ENCODE results near the gene CORIN.
"Not testable (repeated sequence)": the region's sequence is repeated elsewhere in the genome, so short reads cannot be mapped to it uniquely, and the experiment has no call there.

The CORIN gene

DNA sequence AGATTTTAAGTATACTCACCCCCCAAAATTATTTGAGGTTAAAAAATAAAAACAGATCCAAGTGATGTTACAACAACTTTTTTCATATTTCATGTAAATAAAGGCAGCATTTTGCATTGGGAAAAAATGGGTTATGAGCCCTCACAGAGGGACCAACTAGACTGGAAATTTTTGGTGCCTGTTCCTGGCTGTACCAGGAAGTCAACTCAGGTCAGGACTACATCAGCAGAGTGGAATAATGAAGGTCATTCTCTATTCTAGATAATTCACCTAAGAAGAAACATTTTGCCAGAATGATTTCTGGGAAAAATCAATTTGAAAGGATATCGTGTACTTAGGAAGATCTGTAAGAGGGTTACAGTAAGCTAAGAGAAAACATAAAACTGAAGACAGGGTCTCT, 66.8 kb downstream of the CORIN start:
- DNase-seq (ENCODE audit: low read depth) = no peak

DNA sequence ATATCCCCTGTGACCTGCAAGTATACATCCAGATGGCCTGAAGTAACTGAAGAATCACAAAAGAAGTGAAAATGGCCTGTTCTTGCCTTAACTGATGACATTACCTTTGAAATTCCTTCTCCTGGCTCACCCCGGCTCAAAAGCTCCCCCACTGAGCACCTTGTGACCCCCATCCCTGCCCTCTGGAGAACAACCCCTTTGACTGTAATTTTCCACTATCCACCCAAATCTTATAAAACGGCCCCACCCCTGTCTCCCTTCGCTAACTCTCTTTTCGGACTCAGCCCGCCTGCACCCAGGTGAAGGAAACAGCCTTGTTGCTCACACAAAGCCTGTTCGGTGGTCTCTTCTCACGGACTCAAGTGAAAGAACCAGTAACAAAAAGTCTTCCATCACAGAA, 69.9 kb downstream of the CORIN start:
- DNase-seq (ENCODE audit: low read depth) = not testable (repeated sequence)

DNA sequence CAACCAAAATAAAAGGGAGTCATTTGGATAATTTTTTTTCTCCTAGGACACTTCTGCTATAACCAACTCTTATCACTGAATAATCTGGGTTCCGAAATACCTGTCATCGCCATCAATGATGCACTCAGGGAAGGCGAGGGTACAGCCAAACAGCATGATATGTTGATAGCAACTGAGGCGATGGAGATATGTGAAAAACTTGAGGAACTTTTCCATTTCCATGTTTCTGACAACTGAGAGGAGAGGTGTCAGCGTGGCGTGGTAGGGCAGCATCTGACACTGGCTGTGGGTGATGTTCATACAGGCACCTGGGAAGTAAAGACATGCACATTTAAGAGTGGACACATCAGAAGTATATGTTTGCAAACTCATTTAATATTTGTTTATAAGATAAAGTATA, 74.6 kb downstream of the CORIN start:
- DNase-seq (ENCODE audit: low read depth) = no peak

DNA sequence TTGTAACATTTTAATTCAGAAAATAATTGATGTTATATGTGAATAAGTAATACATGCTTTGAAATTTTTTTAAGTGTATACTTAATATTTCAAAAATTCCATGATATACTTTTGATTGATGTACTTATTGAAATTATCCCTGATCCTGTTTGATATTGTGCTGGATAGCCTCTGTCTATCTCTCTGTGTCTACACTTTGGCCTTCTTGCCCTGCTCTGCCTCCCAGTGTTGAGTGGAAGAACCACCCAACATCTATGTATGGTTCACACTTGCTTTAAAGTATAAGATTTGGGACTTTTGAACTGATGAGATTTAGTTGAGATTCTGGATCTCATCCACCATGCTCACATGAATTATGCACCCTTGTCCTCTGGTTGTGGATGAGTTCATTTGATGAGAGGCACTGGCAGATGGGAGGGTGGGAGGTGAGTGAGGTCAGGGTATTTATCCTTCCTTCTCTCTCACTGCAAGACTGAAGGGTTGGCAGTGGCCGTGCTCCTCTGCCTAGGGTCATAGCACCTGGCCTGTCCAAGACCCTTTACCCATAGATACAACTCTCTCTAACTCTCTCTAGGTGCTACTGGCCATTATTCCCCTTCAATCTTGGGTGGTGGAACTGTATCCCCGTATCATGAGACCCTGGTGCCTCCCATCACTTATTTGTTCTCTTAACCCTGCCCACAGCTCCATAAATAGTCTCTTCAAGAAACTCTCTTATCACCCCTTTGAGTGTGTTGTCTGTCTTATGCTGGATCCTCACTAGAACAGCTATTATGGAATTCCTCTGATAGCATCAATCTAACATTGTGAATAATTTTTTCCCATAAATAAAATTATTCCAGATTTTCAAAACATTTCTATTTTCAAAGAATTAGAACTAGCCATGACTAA, 75.2 kb downstream of the CORIN start:
- no peak for DNase-seq (ENCODE audit: low read depth)

DNA sequence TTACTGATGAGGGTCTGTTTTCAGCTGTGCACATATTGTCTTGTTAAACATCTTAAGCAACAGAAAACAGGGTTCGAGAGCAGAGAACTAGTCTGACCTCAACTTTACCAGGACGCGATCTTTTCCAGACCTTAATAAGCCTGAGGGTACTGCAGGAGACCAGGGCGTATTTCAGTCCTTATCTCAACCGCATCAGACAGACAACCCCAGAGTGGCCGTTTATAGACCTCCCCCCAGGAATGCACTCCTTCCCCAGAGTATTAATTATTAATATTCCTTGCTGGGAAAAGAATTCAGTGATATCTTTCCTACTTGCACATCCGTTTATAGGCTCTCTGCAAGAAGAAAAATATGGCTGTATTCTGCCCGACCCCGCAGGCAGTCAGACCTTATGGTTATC, 84.6 kb downstream of the CORIN start:
- DNase-seq (ENCODE audit: low read depth) = not testable (repeated sequence)

DNA sequence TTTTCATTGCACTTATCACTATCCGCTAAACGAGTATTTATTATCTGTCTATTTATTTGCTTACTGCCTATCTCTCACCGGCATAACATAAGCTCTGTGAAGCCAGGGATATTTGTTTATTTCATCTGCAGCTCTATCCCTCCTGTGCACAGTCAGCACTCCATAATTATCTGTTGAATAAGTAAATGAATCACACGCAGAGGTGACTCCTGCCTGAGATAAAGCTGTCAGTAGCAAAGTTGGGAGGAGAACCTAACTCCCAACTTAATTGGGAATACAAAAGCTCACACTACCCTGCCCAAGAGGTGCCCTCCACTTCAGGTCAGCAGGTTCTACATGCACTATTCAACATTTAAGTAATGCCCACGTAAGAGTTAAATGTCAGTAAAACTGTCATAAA, 85.7 kb downstream of the CORIN start:
- DNase-seq (ENCODE audit: low read depth) = no peak

DNA sequence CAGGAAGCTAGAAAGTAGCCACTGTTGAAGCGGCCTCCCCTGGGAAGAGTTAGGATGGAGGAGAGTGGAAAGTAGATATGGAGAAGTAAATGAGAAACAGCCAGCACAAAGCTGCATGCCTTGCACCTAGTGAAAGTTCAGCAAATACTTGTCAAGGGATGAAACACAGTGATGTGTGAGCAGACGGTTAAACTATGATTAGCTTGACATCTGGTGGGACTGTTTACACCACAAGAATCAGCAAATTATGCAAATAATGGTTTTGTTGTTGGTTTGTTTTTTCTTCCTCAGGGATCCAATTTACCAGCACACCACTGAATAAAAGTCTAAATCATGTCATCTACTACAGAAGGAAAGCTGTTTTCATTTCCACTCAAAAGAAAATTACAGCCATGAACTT, 87.1 kb downstream of the CORIN start:
- no peak for DNase-seq (ENCODE audit: low read depth)

DNA sequence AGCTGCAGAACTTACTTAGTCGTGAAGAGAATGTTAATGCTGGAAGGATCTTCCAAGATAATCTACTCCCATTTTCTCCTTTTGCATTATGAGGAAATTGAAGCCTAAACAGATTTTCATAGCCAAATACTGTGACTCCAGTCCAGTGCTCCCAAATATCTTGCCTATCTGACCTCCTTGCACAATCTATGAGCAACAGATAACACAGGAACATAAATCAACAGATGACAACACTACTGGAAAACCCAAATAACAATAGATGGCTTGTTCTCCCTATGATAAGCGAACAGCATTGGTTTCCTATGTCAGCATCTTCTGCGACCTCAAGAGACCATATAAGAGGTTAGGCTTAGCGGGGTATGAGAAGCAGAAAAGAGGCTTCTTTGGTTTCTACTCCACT, 88.0 kb downstream of the CORIN start:
- DNase-seq (ENCODE audit: low read depth) = no peak

DNA sequence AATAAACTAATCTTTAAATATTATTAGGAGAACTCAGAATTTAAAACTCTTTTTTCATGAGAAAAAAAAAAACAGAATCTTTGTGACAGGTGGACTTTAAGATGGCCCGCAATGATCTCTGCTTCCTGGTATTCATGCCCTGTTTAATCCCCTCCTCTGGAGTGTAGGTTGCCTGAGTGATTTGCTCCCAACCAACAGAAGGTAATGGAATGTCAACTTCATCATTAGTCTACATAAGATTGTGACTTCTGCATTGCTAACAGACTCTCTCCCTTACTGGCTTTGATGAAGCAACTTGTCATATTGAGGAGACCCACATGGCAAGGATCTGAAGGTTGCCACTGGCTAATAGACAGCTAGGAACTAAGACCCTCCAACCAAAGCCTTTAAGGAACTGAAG, 88.8 kb downstream of the CORIN start:
- DNase-seq (ENCODE audit: low read depth) = no peak

DNA sequence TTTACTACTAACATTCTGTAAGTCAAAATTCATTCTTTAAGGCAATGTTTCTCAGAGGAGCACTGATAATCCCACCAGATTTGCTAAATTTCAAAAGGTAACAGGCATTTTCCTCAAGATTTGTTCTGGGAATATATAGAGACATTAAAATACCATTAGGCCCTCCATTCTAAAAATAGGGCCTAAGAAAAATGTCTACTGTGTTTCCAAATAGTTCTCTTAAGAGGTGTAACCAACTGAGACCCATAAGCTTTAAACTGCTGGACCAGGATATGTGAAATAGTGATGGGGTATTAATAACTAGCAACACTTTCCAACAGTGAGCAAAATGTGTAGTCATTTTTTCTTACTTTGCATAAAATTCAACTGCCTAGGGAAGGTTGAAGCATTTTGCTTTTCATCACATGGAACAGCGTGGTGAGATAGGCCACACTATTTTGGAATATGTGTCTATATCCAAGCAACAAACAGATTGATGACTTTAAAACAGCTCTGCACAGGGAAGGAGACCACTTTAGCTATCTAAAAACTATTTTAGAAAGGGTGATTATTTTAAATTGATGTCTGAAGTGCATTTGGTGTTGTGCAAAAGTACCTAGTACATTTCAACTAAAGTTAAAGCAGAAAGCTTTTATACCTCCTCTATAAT, 89.9 kb downstream of the CORIN start:
- DNase-seq (ENCODE audit: low read depth) = no peak

DNA sequence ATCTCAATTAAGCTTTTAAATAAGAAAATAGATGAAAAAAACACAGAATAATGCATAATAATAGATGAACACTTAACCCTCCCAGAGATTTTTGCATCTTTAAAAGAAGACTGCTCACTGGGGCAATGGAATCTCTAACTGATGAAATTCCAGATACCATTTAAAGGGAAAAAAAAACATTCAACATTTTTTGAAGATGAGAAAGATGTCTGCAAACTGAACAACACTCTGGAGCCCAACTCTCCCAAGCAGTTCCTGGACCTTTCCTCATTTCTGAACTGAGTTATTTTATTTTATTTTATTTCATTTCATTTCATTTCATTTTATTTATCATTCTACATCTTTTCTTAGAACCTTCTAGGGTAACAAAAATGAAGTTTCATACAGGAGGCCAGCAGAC, 90.7 kb downstream of the CORIN start:
- DNase-seq (ENCODE audit: low read depth) = no peak

DNA sequence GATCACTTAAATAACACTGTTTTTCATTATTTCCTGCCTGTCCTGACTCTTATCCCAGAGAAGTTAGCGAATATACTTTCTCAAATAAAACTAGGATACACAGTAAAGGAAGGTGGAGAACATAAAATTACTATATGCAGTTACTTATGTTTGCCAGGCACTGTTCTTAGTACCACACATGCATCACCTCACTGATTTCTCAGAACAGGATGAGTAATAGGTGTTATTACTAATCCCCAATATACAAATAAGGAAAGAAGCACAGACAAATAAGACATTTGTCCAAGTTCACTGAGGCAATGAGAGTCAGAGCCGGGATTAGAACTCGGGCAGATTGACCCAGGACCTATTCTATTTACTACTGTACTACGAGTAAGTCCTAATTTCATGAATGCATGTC, 91.7 kb downstream of the CORIN start:
- DNase-seq (ENCODE audit: low read depth) = no peak

DNA sequence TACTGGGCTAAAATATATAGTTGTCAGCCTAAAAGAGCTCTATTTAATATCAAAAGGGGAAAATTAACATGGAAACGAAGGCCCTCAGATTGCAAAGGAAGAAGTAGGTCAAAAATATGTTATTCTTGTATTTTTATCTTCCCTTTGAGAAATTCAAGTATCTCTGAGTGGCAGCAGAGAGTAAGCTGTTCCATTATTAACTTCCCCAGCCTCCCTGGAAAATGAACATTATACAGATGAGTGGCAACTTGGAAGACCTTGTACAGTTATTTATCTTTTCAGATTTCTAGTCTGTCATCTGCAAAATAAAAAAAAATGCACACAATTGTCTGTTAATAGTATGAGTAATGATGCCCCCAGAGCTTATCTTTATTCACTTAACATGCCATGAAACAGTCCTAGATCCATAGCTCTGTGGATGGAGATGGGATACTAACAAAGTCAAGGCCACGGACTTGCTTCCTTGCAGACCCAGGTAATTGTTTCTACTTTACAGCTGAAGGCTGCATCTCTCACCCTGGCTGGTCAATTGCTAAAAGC, 93.0 kb downstream of the CORIN start:
- no peak for DNase-seq (ENCODE audit: low read depth)

DNA sequence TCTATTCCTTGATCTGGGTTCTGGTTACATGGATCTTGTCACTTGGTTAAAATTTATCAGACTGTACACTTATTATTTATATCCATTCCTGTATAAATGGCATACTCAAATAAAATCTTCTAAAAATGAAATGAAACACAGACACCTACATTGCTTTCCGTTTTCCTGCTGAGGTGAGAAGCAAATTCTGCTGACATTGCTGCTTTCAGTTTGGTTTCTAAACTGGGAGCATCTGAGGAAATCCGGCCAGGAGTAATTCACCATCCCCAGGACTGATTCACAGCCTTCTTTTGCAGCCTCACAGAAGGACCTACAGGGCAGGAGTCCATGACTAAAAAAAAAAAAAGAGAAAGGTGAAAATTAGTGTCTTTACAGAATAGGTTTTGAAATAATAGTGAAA, 93.6 kb downstream of the CORIN start:
- DNase-seq (ENCODE audit: low read depth) = no peak

DNA sequence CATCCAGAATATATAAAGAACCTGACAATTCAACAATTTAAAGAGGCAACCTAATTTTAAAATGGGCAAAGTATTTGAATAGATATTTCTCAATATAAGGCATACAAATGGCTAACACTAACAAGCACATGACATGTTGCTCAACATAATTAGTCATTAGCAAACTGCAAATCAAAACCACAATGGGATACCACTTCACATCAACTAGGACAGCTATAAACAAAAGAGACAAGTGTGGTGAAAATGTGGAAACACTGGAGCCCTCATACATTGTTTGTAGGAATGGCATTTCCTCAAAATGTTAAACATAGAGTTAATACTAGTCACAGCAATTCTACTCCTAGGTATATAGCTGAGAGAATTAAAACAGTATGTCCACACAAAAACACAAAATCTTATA, 96.7 kb downstream of the CORIN start:
- no peak for DNase-seq (ENCODE audit: low read depth)

DNA sequence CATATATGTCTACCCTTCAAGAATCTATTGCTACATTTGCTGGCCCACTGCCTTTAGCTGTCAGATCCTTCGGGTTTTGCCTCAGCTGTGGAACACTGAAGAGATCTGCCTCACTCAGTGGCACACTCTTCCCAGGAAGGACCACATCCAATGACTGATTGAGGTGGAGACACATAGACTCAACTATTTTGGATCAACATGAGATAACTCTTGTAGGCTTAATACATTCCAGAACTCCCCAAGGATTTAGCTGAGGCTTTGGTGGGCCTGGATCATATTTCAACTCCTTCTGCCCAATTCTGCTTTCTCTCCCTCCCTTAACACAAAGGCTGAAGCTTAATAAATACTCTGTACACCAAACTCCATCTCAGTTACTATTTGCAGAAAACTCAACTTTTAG, 100.5 kb downstream of the CORIN start:
- no peak for DNase-seq (ENCODE audit: low read depth)

DNA sequence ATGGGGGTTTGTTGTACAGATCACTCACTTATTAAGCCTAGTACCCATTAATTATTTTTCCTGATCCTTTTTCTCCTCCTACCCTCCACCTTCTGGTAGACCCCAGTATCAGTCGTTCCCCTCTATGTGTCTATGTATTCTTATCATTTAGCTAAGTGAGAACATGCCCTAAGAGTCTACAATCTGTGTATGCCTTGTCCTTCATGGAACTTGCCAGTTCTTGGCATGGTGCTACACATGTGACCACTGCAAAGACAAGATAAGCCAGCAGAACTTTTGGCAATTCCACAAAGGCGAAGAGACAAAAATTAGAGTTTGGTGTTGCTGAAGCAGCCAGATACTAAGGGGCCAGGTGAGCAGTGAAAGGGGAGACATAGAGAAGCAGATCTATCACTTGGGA, 101.3 kb downstream of the CORIN start:
- no peak for DNase-seq (ENCODE audit: low read depth)

DNA sequence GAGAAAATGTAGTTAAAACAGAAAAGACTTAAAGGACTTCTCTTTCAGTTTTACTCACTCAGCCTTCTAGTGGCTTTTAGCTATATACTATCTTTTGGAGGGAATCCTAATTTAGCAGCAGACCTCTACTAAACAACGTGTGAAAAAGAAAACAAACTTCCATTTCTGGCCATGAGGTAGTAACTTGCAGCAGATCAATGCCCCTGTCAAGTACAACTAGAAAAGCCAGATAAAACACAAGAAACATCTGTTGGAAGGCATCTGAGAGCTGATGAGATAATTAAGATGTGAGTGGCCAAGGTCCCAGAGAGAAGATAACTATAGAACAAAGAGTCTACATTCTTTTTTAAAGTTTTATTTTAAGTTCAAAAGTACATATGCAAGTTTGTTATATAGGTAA, 101.7 kb downstream of the CORIN start:
- no peak for DNase-seq (ENCODE audit: low read depth)

DNA sequence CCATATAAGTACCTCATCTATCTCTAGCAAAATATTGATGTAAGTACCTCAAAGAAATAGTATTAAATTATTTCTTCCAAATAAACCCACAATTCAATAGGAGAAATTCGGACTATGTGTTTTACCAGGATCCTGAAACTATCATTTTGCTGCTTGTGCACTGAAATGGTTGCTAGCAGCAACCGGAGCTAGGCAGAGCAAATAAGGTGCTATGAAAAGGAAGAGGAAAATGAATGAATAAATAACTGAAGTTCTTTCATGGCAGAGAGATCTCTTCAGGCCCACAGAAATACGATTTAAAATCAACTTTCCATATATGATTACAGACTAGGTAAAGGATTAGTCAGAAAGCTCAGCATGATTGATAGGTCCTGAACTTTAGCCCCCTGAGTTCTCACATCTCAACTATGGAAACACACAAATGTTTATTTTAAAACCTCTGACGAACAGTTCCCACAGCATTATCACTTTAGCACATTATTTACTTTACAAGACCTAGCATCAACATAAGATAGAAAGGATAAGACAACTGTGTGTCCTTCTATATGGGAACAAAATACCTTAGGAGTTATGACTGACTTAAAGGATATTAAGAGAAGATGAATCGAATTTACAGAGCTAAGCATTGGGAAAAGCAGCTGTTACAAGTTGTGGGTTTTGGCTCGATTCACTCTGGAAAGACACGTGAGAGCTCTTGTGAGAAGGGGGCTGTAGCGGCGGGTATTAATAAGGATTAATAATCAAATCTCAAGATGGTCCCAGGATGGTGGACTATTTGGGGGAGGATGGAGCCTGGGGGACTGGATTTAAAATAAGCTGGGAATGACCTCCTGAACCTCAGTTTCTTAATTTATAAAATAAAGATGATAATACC, 104.3 kb downstream of the CORIN start:
- no peak for DNase-seq (ENCODE audit: low read depth)

DNA sequence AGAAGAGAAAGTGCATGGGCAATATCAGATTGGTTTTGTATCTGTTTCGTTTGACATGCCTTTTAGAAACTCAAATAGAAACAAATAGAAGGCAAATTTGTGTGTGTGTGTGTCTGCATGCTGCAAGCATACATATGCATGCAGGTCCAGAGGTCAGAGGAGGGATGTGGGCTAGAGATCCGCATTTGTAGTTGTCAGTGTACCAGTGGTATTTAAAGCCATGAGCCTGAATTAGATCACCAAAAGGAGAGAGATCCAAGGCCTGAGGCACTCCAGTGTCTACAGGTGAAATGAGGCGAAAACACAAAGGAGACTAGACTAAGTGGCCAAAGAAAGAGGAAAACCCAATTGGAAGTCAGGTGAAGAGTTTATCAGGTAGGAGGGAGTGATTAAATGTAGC, 106.7 kb downstream of the CORIN start:
- DNase-seq (ENCODE audit: low read depth) = no peak

DNA sequence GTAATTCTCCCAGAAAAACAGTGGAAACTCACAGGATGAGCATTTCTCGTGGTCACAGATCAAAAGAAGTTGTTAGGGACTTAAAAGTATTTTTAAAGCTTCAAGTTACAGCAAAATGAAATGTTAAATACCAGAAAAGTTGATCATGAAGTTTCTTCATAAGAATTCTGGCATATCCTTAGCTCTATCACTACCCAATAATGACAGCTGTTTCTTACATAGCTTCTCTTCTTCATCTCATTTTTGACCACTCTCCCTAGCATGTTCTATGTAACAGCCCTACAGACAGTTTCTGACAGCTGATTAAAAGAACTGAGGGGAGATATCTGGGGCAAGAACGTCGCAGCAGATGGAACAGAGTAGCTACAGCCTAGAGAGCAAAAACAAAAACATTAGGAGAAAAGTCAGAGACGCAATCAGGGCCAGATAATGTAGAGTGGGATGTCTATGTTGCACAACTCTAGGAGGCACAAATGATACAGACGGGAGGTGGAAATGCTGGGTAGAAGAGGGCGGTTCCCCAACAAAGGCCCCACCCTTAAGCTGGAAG, 108.7 kb downstream of the CORIN start:
- no peak for DNase-seq (ENCODE audit: low read depth)

DNA sequence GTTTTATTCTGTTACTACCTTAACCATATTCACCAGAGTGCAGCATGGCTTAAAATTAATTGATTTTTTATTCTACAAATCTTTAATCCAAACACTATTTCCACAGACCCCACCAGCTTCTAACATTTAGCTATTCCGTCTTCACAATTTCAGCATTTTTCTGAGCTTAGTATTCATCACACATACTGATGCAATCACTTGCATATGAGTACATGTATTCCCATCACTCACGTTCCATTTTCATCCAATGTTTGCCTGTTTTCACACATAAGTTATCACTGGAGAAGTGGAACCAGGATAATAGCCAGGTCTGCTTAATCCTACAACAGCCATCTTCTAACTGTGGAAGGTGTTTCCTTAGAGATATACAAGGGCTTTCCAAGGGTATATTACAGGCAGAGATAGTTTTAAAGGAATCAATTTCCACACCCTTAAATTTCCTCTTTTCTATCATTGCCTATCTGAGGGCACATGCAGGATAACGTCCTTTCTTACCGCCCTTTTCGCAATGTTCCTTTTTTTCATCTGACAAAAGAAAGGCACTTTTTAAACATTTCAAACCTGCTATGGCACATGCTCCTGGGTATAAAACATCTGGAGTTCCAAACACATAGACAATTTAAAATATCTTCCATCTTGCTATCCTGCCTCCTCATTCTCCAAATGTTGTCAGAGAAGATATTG, 115.8 kb downstream of the CORIN start:
- DNase-seq (ENCODE audit: low read depth) = no peak
